ENCODE measurements around the gene EIPR1. TPM values are rescaled to one million over a fixed set of nuclear protein-coding genes. Genes with fewer than 3 reads are reported as not detected.

The EIPR1 gene
- total RNA-seq, 1 experiment from 2014 or later: 80.3 TPM

DNA sequence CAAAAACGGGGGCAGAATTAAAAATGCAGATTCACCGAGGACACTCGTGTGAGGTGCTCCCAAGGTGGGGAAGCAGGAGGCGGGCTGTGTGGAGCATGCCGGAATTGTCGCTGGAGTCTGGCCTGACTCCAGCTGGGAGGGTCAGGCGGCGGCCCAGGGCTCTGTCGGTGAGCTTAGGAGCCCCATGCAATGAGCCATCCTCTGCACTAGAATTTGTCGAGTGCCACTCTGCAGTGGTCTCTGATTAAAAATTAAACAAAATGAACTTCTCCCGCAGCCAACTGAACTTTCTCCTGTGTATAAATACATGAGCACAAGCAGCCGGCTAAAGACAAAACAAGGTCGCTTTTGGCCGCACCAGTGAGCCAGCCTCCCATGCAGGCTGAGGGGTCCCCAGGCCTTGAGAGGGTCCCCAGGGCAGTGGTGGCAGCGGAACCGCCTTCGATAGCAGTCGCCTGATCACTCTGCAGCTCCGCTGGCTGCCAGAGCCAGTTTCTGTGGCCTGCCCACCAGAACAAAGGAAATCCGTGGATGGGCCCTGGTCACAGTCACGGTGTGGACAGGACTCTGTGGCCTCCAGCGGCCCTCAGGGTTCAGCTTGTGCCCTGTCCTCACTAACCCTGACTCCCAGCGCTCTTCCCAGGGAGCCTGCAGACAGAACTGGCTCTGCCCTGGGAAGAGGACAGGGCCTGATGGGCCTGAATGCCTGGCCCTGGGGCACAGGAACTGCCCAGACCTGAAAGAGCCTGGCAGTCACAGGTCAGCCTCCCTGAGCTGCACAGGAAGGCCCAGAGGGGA lies 201.3 kb downstream of the EIPR1 start:
- no peak for DNase-seq (ENCODE audit: low read depth)

DNA sequence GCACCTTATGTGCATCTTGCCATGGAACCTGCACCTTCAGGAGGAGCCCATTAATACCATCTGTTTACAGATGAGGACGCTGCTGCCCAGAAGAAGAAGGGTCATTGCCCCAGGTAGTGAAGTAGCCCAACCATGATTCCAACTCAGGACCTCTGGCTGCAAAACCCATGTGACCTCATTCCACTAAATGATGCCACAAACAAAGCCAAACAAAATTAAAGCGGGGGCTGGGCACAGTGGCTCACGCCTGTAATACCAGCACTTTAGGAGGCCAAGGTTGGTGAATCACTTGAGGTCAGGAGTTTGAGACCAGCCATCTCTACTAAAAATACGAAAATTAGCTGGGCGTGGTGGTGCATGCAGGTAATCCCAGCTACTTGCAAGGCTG lies 202.1 kb downstream of the EIPR1 start:
- no peak for DNase-seq (ENCODE audit: low read depth)

DNA sequence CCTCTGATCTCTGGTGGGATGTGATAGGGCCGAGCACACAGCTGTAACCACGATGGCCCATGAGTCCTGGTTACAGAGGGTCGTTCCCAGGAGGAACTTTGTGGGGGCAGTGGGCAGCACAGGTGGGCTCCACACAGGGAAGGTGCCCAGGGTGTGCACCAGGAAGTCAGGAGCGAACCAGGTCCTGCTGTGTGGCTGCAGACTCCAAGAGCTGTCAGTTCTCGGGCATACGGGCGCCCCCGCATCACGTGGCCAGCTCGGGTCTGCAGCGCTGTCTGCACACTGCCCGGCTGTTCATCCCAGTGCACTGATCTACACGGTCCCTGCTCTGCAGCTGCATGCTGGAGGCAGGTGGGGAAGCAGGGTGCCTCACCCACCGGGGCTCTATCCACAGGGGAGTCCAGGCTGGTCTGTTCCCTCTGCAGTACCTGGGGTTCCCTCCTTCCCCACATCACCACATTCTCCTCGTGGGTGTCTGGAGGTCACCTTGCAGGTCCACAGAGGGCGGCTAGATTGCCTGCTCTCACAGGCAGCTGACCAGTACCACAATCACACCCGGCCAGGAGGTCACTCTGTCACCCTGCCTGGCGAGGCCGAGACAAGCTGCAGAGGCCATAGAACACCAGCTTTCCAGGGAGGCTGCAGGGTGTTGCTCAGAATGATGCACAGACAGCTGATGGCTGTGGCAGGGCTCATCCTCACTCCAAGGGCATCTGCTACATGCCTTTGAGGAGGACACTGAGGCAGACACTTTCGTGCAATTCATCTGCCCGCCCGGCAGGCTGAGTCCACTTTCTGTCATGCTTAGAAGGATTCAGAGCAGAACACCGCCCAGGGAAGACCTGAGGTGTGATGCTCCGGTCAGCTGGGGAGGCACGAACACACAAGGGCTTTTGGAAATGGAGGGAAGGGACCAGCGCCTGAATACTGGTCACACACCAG lies 202.7 kb downstream of the EIPR1 start:
- DNase-seq (ENCODE audit: low read depth): no peak

- DNase-seq (ENCODE audit: low read depth): no peak
Observed at GRCh38 chr2:3173031-3173430, 204.6 kb downstream of the EIPR1 start.

GRCh38 chr2:3172265-3172935 lies 205.2 kb downstream of the EIPR1 start:
- DNase-seq (ENCODE audit: low read depth): no peak

GRCh38 chr2:3171564-3172264 lies 205.9 kb downstream of the EIPR1 start:
- DNase-seq (ENCODE audit: low read depth): no peak

- DNase-seq (ENCODE audit: low read depth): no peak
Observed at GRCh38 chr2:3170792-3171455, 206.7 kb downstream of the EIPR1 start.

DNA sequence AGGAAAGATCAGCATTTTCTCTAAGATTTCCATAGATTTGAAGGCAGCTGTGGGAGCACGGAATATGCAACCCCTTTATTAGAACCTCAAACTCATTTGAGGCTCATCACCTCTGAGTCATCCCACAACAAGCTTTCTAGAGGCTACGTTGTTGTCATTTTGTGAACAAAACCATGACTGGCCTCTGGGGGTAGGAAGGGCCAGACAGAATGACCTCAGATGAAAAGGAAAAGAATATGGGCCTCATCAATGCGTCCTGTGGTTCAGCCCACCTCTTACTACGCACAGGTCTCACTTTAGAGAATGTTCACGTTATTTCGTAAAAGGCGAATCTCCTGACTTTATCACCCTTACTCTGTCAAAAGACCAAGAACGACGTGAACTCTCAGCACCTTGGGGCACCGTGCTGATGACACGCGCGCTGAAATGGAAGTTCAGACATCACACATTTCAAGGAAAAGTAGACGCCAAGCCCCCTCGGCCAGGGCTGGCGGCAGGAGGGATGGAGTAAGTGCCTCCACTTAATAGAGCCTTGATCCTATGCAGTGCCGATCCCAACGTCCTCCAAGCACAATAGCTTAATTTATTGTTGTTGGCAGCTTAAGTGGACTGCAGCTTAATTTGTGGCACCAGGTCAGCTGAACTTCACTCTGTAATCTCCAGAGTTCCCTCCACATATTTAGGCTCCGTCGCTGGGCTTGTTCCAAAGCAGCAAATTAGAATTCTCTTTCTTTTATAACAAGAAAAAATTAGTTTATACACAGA lies 208.3 kb downstream of the EIPR1 start:
- DNase-seq (ENCODE audit: low read depth): peak; percentile 73

DNA sequence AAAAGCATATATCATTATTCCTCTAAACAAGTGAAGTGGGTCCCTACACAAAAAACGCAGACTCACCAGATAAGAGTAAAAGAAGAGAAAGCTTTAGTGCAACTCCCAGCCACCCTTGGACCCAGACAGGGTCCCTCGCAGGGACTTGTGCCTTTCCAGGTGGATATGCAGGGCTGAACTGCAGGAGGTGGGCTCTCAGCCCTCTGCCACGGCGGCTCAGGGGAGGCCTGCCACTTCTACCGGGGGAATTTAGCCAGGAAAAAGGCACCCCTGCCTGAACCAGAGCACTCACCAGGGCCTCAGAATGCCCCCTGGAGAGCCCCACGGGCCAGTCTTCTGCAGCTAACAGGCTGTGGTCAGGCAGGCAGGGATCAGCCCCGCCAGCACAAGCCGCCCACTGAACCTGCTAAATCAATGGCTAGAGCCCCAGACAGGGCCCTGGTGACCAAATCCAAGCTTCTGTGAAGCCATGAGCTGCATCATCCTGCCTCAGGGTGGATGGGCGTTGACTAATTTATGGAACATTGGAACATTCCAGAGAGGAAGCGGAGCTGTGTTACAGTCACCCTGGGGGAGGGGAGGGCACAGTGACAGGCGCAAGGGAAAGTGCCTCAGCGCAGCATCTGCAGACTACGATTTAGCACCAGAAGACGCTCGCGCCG lies 209.3 kb downstream of the EIPR1 start:
- peak; percentile 84 for DNase-seq (ENCODE audit: low read depth)

DNA sequence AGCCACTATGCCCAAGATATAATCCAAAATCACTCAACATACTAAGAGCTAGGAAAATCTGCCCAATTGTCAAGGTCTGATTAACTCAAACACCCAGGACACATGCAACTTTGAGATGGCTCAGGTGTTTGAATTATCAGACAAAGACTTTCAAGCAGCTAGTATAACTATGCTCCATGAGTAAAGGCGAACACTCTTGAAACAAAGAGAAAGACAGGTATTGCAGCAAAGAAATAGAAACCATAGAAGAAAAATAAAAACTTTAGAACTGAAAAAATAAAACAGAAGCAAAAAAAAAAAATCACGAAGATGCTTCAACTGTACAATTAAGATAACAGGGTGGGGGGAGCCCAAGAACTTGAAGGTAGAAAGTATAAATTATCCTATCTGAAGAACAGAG lies 214.2 kb downstream of the EIPR1 start:
- DNase-seq (ENCODE audit: low read depth): no peak

GRCh38 chr2:3162442-3163077 lies 215.1 kb downstream of the EIPR1 start:
- DNase-seq (ENCODE audit: low read depth): no peak

GRCh38 chr2:3160751-3161330 lies 216.8 kb downstream of the EIPR1 start:
- peak; percentile 67 for DNase-seq (ENCODE audit: low read depth)

GRCh38 chr2:3159782-3160545 lies 217.7 kb downstream of the EIPR1 start:
- no peak for DNase-seq (ENCODE audit: low read depth)

DNA sequence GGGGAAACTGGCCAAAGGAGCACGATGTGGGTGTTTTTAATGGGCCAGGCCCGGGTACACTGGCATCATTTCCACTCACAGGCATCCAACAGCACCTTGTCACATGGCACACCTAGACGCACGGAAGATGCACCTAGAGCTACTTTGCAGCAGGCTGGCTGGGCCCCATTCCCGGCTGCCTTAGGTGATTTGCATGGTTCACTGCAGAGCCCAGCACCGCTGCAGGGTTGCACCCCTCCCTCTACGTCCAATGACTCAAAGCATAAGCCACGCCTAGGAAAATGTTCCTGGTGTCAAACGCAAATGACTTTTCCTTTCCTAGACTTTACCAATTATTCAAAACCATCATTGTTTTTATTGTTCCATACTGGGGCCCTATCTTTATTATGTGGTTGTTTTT lies 222.9 kb downstream of the EIPR1 start:
- no peak for DNase-seq (ENCODE audit: low read depth)

DNA sequence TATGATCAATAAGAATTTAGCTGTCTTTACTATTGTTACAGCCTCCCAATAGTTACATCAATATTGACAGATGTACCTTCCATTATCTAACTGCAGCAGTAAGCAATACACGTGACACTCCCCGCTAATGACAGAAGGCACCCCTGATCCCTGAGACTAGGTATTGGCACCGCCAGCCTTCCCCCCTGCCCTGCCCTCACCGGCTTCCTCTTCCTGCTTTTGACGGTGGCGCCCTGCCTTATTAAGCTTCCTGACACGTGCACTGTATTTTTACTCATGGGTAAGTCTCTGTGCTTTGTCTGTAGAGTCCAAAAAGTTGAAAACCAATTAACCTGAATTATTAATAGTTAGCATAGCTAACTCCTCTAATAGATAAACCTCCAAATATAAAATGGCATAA lies 223.5 kb downstream of the EIPR1 start:
- no peak for DNase-seq (ENCODE audit: low read depth)

DNA sequence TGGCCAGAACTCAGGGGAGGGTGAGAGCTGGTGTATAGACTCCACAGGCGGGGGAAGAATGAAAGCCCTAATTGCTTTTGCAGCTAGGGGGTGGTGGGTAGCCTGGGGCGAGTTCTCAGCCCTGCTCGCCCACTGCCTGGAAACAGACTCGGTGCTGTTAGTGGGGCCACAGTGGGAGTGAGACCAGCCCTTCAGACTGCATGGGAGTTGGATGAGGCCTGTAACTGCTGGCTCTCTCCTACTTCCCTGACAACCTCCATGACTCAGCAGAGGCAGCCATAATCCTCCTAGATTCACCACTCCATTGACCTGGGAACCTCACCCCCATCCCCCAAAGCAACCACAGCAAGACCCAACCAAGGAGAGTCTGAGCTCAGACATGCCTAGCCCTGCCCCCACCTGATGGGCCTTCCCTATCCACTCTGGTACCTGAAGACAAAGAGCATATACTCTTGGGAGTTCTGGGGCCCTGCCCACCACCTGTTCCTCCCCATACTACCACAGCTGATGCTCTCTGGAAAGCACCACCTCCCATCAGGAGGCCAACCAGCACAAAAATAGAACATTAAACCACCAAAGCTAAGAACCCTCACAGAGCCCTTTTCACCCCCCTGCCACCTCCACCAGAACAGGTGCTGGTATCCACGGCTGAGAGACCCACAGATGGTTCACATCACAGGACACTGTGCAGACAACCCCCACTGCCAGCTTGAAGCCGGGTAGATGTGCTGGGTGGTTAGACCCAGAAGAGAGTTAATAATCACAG lies 226.3 kb downstream of the EIPR1 start:
- no peak for DNase-seq (ENCODE audit: low read depth)

GRCh38 chr2:3149441-3150217 lies 228.0 kb downstream of the EIPR1 start:
- DNase-seq (ENCODE audit: low read depth): no peak
